DMS153 treated with DMSO at 0.1 percent for 48 hours (cell line): ENCODE measurements around the gene EPB41L4B.
"Not testable (repeated sequence)": the region's sequence is repeated elsewhere in the genome, so short reads cannot be mapped to it uniquely, and the experiment has no call there.

Source experiments
- DNase-seq: peaks from one replicate; lab custom pipeline; 2025; ENCODE audit not compliant: unreplicated experiment; lab: John Stamatoyannopoulos, UW

EPB41L4B gene

GRCh38 chr9:109246533-109246932 is 74.3 kb downstream of the EPB41L4B start:
- DNase-seq: no peak

- no peak for DNase-seq
These were observed 75.5 kb downstream of the EPB41L4B start for GRCh38 chr9:109245310-109245897.

GRCh38 chr9:109244179-109245132 is 76.4 kb downstream of the EPB41L4B start:
- DNase-seq: peak; percentile 62

GRCh38 chr9:109242741-109243140 is 78.1 kb downstream of the EPB41L4B start:
- DNase-seq: no peak

- no peak for DNase-seq
These were observed 78.8 kb downstream of the EPB41L4B start for GRCh38 chr9:109242014-109242413.

- no peak for DNase-seq
These were observed 79.7 kb downstream of the EPB41L4B start for GRCh38 chr9:109241207-109241606.

- DNase-seq: no peak
These were observed 81.6 kb downstream of the EPB41L4B start for GRCh38 chr9:109239240-109239639.

GRCh38 chr9:109238655-109239054 is 82.2 kb downstream of the EPB41L4B start:
- DNase-seq: no peak

- DNase-seq: no peak
These were observed 82.7 kb downstream of the EPB41L4B start for GRCh38 chr9:109238125-109238524.

- DNase-seq: no peak
These were observed 88.2 kb downstream of the EPB41L4B start for GRCh38 chr9:109232449-109233237.

GRCh38 chr9:109231593-109231992 is 89.3 kb downstream of the EPB41L4B start:
- DNase-seq: no peak

GRCh38 chr9:109230277-109230676 is 90.6 kb downstream of the EPB41L4B start:
- no peak for DNase-seq

GRCh38 chr9:109229682-109230081 is 91.2 kb downstream of the EPB41L4B start:
- DNase-seq: no peak

GRCh38 chr9:109228093-109228642 is 92.7 kb downstream of the EPB41L4B start:
- DNase-seq: no peak

GRCh38 chr9:109225629-109226028 is 95.2 kb downstream of the EPB41L4B start:
- no peak for DNase-seq

GRCh38 chr9:109224751-109225150 is 96.1 kb downstream of the EPB41L4B start:
- DNase-seq: no peak

GRCh38 chr9:109218242-109218641 is 102.6 kb downstream of the EPB41L4B start:
- DNase-seq: not testable (repeated sequence)

GRCh38 chr9:109214414-109214813 is 106.4 kb downstream of the EPB41L4B start:
- no peak for DNase-seq

- DNase-seq: no peak
These were observed 107.4 kb downstream of the EPB41L4B start for GRCh38 chr9:109213285-109214121.

- no peak for DNase-seq
These were observed 108.1 kb downstream of the EPB41L4B start for GRCh38 chr9:109212768-109213167.
